Esophagus squamous epithelium (tissue), 5 donors: ENCODE measurements around the gene PLOD1. TPM values are rescaled to one million over a fixed set of nuclear protein-coding genes. Genes with fewer than 3 reads are reported as not detected.

Experiments
- DNase-seq: peaks from one replicate; lab custom pipeline; 2025; lab: John Stamatoyannopoulos, UW
- H3K27ac ChIP-seq, 4 donors: fragments of 200-600 bp; sonication (generic); one replicate each; pipeline ENCODE4 v1.5.1; 2016 to 2019; ENCODE audit warnings: mild to moderate bottlenecking in 1 of 4
- H3K27me3 ChIP-seq, 4 donors: fragments of 200-600 bp; sonication (generic); 1 replicate in 3 of 4; 2 replicates in 1 of 4; pipeline versions ENCODE4 v1.5.1 to v1.6.0; 2017 to 2021; ENCODE audit warnings: antibody characterized with exemption in 1 of 4
- H3K36me3 ChIP-seq, 3 donors: fragments of 200-600 bp; sonication (generic); one replicate each; pipeline ENCODE4 v1.5.1; 2016 to 2019
- H3K4me1 ChIP-seq, 3 donors: fragments of 200-600 bp; sonication (generic); one replicate each; pipeline ENCODE4 v1.5.1; 2017 to 2019
- H3K4me3 ChIP-seq, 4 donors: fragments of 200-600 bp; sonication (generic); 1 replicate in 3 of 4; 2 replicates in 1 of 4; pipeline ENCODE4 v1.5.1; 2016 to 2019; ENCODE audit warnings: mild to moderate bottlenecking in 2 of 4, moderate library complexity in 1 of 4
- H3K9me3 ChIP-seq, 3 donors: fragments of 200-600 bp; sonication (generic); one replicate each; pipeline ENCODE4 v1.5.1; 2016 to 2019
- CTCF ChIP-seq, 6 experiments: fragments of 450-650 bp in 4 of 6; fragments of 200-600 bp in 2 of 6; sonication (generic) in 2 of 6; IDR thresholded peaks; one replicate each; pipeline ENCODE4 v1.5.1; 2016 to 2019; ENCODE audit warnings: antibody characterized with exemption in 6 of 6, mild to moderate bottlenecking in 4 of 6, moderate library complexity in 4 of 6
- POLR2A ChIP-seq, 4 donors: fragments of 450-650 bp; IDR thresholded peaks; one replicate each; pipeline ENCODE4 v1.6.1; 2017; ENCODE audit warnings: antibody characterized with exemption in 4 of 4, mild to moderate bottlenecking in 4 of 4, moderate library complexity in 3 of 4
- WGBS, 2 donors: methylation state at CpG; one replicate each; pipeline ENCODE4 v1.1.5; 2018; 5-methylcytosine and 5-hydroxymethylcytosine counted together
- intact Hi-C: fragments of 100-400 bp; cut with DNase I; formaldehyde crosslinking; loops from one replicate; pipeline ENCODE4 v1.15.0; 2022
- total RNA-seq, 4 donors: library from RNA; depleted of rRNA; stranded (reverse); fragments of >200 nt; gene quantifications; one replicate each; pipeline ENCODE4 v1.1.0, GENCODE V29; 2016
- donor health status: DM: yes; HTN: yes; CAD: no.

PLOD1 gene
- total RNA-seq, 4 donors from 2014 or later, result 29.8 to 38.1 (median 34.3) TPM

- peaks cover 33 to 100% (median 65%) of the 10 kb centered on the region in 3 donors for H3K36me3 ChIP-seq
- H3K4me3 ChIP-seq, result no peak overlapping the region
- no peak overlapping the region for H3K27ac ChIP-seq
- 95 to 100% methylated on average over 1 to 4 of the region's 5 CpGs for WGBS, 2 donors
- no peaks in the 10 kb centered on the region for H3K27me3 ChIP-seq
- peaks cover 0 to 6% (median 4%) of the 10 kb centered on the region in 3 donors for H3K4me1 ChIP-seq
- intact Hi-C loops, result no loop called here
- TF ChIP-seq CTCF (IDR thresholded peaks at IDR 0.05), result no peak
- no peak for TF ChIP-seq POLR2A (IDR thresholded peaks at IDR 0.05)
- H3K9me3 ChIP-seq, result no peaks in the 10 kb centered on the region
- DNase-seq, result no peak
Observed at GRCh38 chr1:11998636-11999035, 64.1 kb downstream of the PLOD1 start.

DNA sequence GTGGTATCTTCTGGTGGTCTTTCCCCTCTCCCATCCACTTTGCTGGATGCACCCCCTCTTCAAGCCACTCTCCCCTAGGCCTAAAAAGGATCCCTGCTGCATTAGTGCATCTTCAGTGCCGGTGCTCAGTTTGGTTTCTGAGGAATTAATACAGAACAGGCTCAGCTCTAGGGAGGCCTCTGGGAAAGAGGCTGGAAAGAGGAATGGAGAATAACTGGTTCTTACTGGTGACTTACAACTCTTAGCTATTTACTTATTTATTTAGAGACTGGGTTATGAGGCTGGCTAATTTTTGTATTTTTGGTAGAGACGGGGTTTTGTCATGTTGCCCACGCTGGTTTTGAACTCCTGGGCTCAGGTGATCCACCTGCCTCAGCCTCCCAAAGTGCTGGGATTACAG is 64.7 kb downstream of the PLOD1 start:
- Histone ChIP-seq H3K4me3 (no peak overlapping the region), H3K4me1 (peaks cover 0 to 6% (median 4%) of the 10 kb centered on the region in 3 donors), H3K36me3 (peaks cover 39 to 100% (median 71%) of the 10 kb centered on the region in 3 donors), H3K9me3 (no peaks in the 10 kb centered on the region), H3K27me3 (no peaks in the 10 kb centered on the region), H3K27ac (no peak overlapping the region)
- no peak for TF ChIP-seq POLR2A (IDR thresholded peaks at IDR 0.05)
- no peak for DNase-seq
- 89 to 92% methylated on average over 2 to 3 of the region's 3 CpGs for WGBS, 2 donors
- intact Hi-C loops, result no loop called here

GRCh38 chr1:12001249-12001917 is 66.9 kb downstream of the PLOD1 start:
- no peaks in the 10 kb centered on the region for H3K9me3 ChIP-seq
- peaks cover 46 to 100% (median 91%) of the 10 kb centered on the region in 3 donors for H3K36me3 ChIP-seq
- WGBS, 2 donors, result 66 to 86% methylated on average over 8 to 12 of the region's 14 CpGs
- TF ChIP-seq POLR2A (IDR thresholded peaks at IDR 0.05) (no peak), CTCF (IDR thresholded peaks at IDR 0.05) (peak in 4 of 6 experiments; percentile 20 to 40 (median 34))
- H3K4me1 ChIP-seq, result peaks cover 0 to 6% (median 4%) of the 10 kb centered on the region in 3 donors
- DNase-seq, result no peak
- H3K27me3 ChIP-seq, result no peaks in the 10 kb centered on the region
- no peak overlapping the region for H3K4me3 ChIP-seq
- H3K27ac ChIP-seq, result no peak overlapping the region
- intact Hi-C loops, result no loop called here

DNA sequence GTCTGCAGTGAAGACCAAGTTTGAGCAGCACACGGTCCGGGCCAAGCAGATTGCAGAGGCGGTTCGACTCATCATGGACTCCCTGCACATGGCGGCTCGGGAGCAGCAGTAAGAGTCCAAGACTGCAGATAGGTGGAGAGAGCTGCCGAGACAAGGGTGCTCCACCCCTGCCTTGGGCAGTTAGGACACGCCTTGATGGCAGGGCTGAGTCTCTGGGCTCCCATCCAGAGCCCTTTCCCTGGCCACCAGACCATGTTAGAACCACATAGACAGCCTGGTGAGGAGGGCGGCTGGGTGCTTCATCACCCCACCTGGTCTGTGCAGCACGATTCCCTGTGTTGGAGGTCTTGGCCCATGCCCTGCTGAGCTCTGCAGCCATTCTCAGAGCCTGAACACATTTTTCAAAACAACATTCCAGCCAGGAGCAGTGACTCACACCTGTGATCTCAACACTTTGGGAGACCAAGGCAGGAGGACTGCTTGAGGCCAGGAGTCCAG is 67.5 kb downstream of the PLOD1 start:
- no peak overlapping the region for H3K27ac ChIP-seq
- WGBS, 2 donors, result no CpG with 5 or more reads among the region's 10 CpGs
- DNase-seq, result no peak
- TF ChIP-seq CTCF (IDR thresholded peaks at IDR 0.05) (no peak), POLR2A (IDR thresholded peaks at IDR 0.05) (no peak)
- peaks cover 0 to 6% (median 4%) of the 10 kb centered on the region in 3 donors for H3K4me1 ChIP-seq
- H3K9me3 ChIP-seq, result no peaks in the 10 kb centered on the region
- no peak overlapping the region for H3K4me3 ChIP-seq
- H3K27me3 ChIP-seq, result no peaks in the 10 kb centered on the region
- peaks cover 53 to 100% (median 96%) of the 10 kb centered on the region in 3 donors for H3K36me3 ChIP-seq
- intact Hi-C loops, result no loop called here

- DNase-seq, result no peak
- peaks cover 56 to 100% (median 85%) of the 10 kb centered on the region in 3 donors for H3K36me3 ChIP-seq
- H3K9me3 ChIP-seq, result no peaks in the 10 kb centered on the region
- H3K27ac ChIP-seq, result no peak overlapping the region
- H3K4me1 ChIP-seq, result peaks cover 0 to 6% (median 4%) of the 10 kb centered on the region in 3 donors
- H3K4me3 ChIP-seq, result no peak overlapping the region
- intact Hi-C loops, result no loop called here
- no peaks in the 10 kb centered on the region for H3K27me3 ChIP-seq
- TF ChIP-seq POLR2A (IDR thresholded peaks at IDR 0.05) (no peak), CTCF (IDR thresholded peaks at IDR 0.05) (no peak)
- 89 to 91% methylated on average over 12 of the region's 12 CpGs for WGBS, 2 donors
Observed at GRCh38 chr1:12003762-12004161, 69.2 kb downstream of the PLOD1 start.
